GM19455 (cell line): ENCODE results near the gene TMIGD1.
A peak's percentile ranks its signal among the peaks of the same experiment; 100 is the strongest.

Source experiments
- ATAC-seq: cut with Tn5 transposase; IDR thresholded peaks from one replicate; pipeline ENCODE4 v1.9.1; 2021; ENCODE audit not compliant: unreplicated experiment

The TMIGD1 gene

GRCh38 chr17:30332057-30332542, 1.8 kb downstream of the TMIGD1 start:
- no peak for ATAC-seq

- no peak for ATAC-seq
Observed at GRCh38 chr17:30326809-30327208, 7.0 kb downstream of the TMIGD1 start.

GRCh38 chr17:30324723-30325122, 9.1 kb downstream of the TMIGD1 start:
- ATAC-seq, result no peak

GRCh38 chr17:30323895-30324319, 9.9 kb downstream of the TMIGD1 start:
- no peak for ATAC-seq

DNA sequence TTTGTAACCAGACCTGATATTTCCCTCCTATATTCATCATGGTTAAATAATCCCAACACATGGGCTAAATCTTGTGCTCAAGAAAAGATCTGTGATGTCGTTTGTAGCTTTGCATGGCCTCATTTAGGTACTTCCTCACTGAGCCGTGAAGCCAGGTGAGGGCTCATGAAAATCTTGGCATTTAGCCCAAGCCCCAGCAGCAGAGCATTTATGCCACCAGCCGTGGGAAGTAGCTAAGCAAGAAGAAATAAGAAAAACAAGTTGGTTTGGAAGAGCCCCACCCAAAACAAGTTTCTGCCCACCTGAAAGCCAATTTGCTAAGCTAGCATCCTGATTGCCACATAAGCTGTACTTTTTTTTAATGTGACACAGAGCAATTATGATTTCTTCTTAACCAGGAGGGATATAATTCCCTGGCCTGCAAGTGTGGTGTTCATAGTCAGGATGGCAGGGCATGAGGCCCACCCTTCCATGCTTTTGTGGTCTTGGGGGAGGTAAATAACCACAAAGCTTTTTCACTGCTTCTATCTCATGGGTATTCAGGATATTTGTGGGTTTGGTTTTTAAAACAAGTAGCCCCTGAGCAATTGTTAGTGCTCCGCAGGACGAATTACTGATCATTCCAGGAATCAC, 10.5 kb downstream of the TMIGD1 start:
- no peak for ATAC-seq

DNA sequence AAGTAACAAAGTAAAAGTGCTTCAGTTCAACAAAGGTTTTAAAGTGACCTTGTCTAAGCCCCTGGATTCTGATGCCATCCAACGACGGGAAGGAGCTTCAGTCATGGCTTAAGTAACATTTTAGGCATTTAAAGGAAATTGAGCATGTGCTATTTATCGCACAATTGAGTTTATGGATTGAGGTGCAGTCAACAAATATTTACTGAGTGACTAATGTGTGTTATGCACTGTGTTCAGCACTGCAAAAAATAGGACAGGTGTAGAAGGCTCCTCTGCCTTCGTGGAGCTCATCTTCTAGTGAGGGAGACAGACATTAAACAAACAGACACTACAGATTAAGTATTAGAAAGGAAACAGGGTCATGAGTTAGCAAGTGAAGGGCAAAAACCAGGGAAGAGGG, 12.5 kb downstream of the TMIGD1 start:
- no peak for ATAC-seq

- ATAC-seq, result no peak
Observed at GRCh38 chr17:30318155-30318554, 15.7 kb downstream of the TMIGD1 start.

- no peak for ATAC-seq
Observed at GRCh38 chr17:30316736-30317135, 17.1 kb downstream of the TMIGD1 start.

GRCh38 chr17:30315106-30315505, 18.8 kb downstream of the TMIGD1 start:
- no peak for ATAC-seq

DNA sequence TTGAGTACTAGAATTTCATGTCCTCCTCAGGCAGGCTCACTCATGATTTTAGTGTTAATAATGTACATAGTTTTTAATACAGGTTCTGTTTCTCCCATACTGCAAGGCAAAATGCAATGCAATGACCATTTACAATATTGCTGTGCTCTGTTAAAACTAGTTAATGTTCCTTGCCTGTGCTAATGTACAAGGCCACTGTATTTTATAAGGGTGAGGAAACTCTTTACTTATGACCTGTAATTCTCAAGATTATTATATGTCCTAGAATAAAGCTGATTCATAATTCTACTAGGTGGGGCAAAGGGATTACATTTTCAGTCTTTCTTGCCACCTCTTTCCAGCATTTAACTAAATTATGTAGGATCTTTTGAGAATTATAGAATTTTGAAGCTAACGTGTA, 19.4 kb downstream of the TMIGD1 start:
- no peak for ATAC-seq

DNA sequence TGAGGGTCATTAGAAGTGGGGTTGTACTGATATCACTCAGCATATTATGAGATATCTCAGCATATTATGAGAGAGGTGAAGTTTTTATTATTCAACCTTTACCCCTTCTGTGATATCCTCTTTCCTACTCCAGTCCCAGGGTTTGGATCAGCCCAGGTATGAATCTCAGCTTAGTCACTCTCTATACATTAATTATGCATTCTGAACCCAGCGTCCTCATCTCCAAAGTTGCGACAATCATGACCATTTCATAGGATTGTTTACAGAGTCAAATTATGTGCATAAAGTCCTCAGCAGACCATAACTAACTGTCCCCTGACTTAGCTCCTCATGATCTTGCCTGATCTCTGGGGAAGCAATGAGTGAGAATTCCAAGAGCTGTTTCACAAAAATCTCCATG, 21.6 kb downstream of the TMIGD1 start:
- ATAC-seq, result no peak

GRCh38 chr17:30310562-30310961, 23.3 kb downstream of the TMIGD1 start:
- ATAC-seq, result no peak

GRCh38 chr17:30309591-30309990, 24.3 kb downstream of the TMIGD1 start:
- no peak for ATAC-seq

DNA sequence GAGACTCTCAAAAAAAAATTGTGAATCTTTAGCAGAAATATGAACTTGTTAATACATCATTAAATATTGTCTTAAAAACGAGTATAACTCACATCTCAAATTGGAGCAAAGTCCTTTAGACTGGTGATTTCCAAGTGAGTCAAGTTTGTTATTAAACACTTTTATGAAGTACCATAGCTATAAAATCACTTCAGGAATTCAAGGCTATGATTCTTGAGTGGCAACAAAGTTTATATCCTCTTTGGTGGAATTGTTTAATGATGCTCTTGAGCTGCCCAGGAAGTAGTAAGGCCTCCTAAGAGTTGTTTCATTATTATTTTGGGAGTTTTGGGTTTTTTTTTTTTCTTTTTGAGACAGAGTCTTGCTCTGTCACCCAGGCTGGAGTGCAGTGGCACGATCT, 25.5 kb downstream of the TMIGD1 start:
- ATAC-seq, result no peak

- no peak for ATAC-seq
Observed at GRCh38 chr17:30304778-30305177, 29.1 kb downstream of the TMIGD1 start.

GRCh38 chr17:30302241-30302640, 31.6 kb downstream of the TMIGD1 start:
- no peak for ATAC-seq

DNA sequence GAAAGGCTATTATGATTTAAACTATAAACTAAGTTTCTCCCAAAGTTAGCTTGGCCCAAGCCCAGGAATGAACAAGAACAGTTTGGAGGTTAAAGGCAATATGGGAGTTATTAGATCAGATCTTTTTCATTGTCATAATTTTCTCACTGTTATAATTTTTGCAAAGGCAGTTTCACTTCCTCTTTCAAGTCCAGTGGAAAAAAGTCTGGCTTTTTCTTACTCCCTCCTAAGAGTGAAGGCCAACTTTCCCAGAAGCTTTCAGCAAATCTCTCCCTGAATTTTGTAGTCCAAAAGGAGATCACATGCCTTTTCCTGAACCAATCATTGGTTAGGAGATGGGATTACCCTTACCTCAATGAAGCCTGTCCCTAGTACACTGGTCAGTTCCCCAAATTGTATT, 33.0 kb downstream of the TMIGD1 start:
- no peak for ATAC-seq

GRCh38 chr17:30299000-30299399, 34.9 kb downstream of the TMIGD1 start:
- no peak for ATAC-seq

GRCh38 chr17:30297715-30298114, 36.1 kb downstream of the TMIGD1 start:
- ATAC-seq, result no peak

GRCh38 chr17:30296499-30297080, 37.3 kb downstream of the TMIGD1 start:
- ATAC-seq, result no peak

- no peak for ATAC-seq
Observed at GRCh38 chr17:30292286-30292858, 41.5 kb downstream of the TMIGD1 start.

GRCh38 chr17:30291543-30292285, 42.1 kb downstream of the TMIGD1 start, which contains the start of gene BLMH:
TSS of gene BLMH (minus strand) at chr17:30291944. CDS start at chr17:30291819, 125 bp downstream.
- peak; percentile 68 for ATAC-seq
